ENCODE measurements around the gene CIB2.
"Not testable (repeated sequence)": the region's sequence is repeated elsewhere in the genome, so short reads cannot be mapped to it uniquely, and the experiment has no call there.

CIB2 gene

GRCh38 chr15:78131295-78132061 lies at the start of gene CIB2:
CIB2 (minus strand) TSS chr15:78131445; CDS start chr15:78131215, 230 bp downstream.
- peak; percentile 69 for DNase-seq

GRCh38 chr15:78179906-78180305 lies 48.7 kb upstream of the CIB2 start:
- no peak for DNase-seq

- no peak for DNase-seq
Measured at GRCh38 chr15:78179286-78179840, 48.1 kb upstream of the CIB2 start.

GRCh38 chr15:78178064-78178463 lies 46.8 kb upstream of the CIB2 start:
- no peak for DNase-seq

GRCh38 chr15:78177447-78177873 lies 46.2 kb upstream of the CIB2 start:
- DNase-seq: peak; percentile 10

GRCh38 chr15:78175330-78175729 lies 44.1 kb upstream of the CIB2 start:
- DNase-seq: no peak

- no peak for DNase-seq
Measured at GRCh38 chr15:78174401-78174800, 43.2 kb upstream of the CIB2 start.

- DNase-seq: no peak
Measured at GRCh38 chr15:78171864-78172472, 40.7 kb upstream of the CIB2 start.

- no peak for DNase-seq
Measured at GRCh38 chr15:78170848-78171773, 39.9 kb upstream of the CIB2 start.

GRCh38 chr15:78168608-78169007 lies 37.4 kb upstream of the CIB2 start:
- no peak for DNase-seq

GRCh38 chr15:78167227-78167888 lies 36.1 kb upstream of the CIB2 start:
- DNase-seq: no peak

- no peak for DNase-seq
Measured at GRCh38 chr15:78164010-78164409, 32.8 kb upstream of the CIB2 start.

GRCh38 chr15:78162038-78162437 lies 30.8 kb upstream of the CIB2 start:
- DNase-seq: no peak

- DNase-seq: no peak
Measured at GRCh38 chr15:78159395-78159794, 28.1 kb upstream of the CIB2 start.

GRCh38 chr15:78157203-78157602 lies 26.0 kb upstream of the CIB2 start:
- no peak for DNase-seq

- DNase-seq: no peak
Measured at GRCh38 chr15:78156653-78157052, 25.4 kb upstream of the CIB2 start.

- DNase-seq: no peak
Measured at GRCh38 chr15:78155355-78155939, 24.2 kb upstream of the CIB2 start.

GRCh38 chr15:78154955-78155354 lies 23.7 kb upstream of the CIB2 start:
- DNase-seq: no peak

GRCh38 chr15:78151075-78151474 lies 19.8 kb upstream of the CIB2 start:
- not testable (repeated sequence) for DNase-seq

GRCh38 chr15:78149805-78150751 lies 18.8 kb upstream of the CIB2 start:
- DNase-seq: peak; percentile 18

Data from fibroblast of skin of right quadriceps (primary cell).